ENCODE results near the gene RARB.

Gene RARB

GRCh38 chr3:25448750-25449692, 21.0 kb downstream of the RARB start:
- DNase-seq (ENCODE audit: low read depth): no peak

DNA sequence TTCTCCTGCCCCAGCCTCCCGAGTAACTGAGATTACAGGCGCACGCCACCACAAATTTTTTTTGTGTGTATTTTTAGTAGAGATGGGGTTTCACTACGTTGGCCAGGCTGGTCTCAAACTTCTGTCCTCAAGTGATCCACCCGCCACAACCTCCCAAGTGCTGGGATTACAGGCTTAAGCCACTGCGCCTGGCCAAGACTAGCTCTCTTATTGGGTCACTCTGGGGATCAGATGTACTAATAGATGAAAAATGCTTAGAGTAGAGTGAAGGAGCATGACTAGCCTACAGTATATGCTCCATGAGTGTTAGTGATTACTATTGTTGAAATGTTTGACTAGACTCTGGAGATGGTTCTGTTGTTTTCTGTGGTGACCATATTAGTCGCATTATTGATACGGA, 21.8 kb downstream of the RARB start:
- DNase-seq (ENCODE audit: low read depth): no peak

DNA sequence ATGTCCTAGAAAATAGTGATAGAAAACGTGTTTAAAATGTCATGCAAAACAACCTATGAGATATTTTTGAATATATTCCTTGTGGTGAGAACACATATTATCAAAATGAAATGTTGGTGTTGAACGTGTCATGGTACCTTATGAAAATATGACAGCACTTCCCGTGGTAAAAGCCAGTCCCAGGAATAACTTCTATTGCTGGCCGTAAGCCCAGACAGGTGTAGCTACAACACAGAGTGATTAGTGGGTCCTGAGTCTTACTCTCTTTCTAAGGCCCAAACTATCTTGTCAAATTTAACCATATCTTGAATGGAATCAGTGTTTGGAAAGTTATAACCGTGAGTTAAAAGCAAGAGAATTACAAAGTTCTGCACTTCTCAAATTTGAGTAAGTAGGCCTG, 24.1 kb downstream of the RARB start:
- no peak for DNase-seq (ENCODE audit: low read depth)

DNA sequence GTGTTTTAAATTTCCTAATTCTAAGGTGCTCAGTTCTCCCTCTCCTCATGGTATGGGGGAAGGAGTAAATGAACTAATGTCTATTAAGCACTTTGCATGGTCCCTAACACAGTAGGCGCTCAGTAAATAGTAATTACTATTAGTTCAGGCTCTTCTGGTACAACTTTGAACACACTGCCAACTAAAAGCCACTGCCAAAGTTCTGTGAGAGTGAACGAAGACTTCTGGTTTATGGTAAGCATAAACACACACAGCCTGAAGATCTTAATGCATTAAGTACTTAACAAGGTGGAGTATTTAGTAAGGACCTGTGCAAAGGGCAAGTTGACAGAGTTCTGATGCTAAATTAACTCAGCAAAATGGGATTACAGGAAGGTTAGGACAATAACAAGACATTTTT, 24.7 kb downstream of the RARB start:
- DNase-seq (ENCODE audit: low read depth): no peak

DNA sequence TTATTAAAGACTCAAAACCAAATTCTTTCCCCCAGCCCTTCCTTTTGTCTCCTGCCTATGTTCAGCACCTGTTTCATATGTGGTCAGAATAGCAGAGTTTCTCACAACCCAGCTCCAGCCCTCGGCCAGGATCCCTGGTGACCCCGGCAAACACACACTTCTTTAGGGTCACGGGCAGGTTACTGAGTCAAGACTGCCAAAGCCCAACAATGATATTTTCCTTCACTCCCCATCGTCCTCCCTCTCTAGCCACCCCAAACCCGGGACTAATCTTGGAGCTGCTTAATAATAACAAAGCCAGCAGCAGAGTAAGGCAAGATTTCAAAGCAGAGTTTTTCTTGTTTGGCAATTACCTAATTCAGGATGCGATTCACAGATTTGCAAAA, 25.5 kb downstream of the RARB start:
- no peak for DNase-seq (ENCODE audit: low read depth)

DNA sequence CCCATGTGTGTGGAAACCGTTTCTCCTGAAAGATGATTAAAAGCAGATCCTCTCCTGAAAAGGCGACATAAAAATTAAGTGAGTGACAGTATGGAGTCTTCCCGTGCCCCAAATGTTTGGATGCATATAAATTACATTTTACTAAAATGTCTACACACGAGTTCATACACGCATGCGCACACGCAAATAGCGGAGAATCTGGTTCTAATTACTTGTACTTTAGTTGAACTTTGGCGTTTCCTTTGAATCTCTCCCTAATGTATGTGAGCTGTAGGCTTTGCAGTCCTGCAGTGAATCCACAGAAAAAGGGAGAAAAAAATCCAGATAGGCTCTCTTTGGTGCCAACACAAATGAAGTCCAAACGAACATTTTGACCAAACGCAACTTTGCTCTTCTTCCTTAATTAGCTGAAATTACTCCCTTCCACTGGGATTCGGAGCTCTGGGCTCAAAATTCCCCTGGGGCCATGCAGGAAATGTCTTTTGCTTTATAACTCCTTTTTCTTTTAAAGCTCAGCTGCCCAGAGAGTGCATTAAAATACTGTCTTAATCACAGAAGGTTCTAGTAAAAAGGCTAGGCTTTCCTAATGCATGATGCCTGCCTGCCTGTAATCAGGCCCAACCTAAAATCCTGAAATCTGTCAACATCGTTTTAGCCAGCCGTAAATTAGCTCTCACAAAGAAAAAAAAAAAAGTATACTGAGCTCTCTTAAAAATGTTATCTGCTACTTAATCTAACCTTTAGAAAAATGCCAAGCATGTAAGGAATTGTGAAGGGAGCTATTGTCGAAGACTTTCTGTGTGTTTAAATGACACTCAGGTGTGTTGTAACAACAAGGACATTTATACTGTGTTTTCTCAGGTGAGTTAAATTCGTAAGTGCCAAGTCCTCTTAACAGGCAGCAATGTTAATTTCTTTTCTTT, 26.2 kb downstream of the RARB start:
- DNase-seq (ENCODE audit: low read depth): no peak

- DNase-seq (ENCODE audit: low read depth): no peak
Measured at GRCh38 chr3:25455441-25456132, 27.5 kb downstream of the RARB start.

- DNase-seq (ENCODE audit: low read depth): no peak
Measured at GRCh38 chr3:25456723-25457670, 28.9 kb downstream of the RARB start.

GRCh38 chr3:25457671-25458419, 29.8 kb downstream of the RARB start:
- DNase-seq (ENCODE audit: low read depth): no peak

DNA sequence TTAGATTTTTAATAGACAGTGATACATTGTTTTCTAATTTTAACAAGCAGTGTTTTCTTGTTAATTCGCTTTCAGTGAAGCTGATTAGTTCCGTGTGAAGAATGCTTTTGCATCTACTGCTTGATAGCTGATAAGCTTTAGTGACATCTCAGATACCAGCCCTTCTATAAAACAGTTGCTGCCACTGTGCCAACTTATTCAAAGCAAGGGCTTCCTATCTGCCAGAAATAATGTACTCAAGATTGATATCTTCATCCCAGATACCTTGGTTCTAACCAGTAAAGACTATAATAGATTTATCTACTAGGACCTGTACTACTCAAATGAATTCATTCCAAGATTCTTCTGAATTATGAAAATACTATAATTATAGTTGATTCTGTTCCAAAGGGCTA, 30.4 kb downstream of the RARB start:
- DNase-seq (ENCODE audit: low read depth): no peak

GRCh38 chr3:25460751-25461150, 32.7 kb downstream of the RARB start:
- no peak for DNase-seq (ENCODE audit: low read depth)

GRCh38 chr3:25461946-25462345, 33.9 kb downstream of the RARB start:
- no peak for DNase-seq (ENCODE audit: low read depth)

GRCh38 chr3:25462495-25462894, 34.4 kb downstream of the RARB start:
- DNase-seq (ENCODE audit: low read depth): no peak

DNA sequence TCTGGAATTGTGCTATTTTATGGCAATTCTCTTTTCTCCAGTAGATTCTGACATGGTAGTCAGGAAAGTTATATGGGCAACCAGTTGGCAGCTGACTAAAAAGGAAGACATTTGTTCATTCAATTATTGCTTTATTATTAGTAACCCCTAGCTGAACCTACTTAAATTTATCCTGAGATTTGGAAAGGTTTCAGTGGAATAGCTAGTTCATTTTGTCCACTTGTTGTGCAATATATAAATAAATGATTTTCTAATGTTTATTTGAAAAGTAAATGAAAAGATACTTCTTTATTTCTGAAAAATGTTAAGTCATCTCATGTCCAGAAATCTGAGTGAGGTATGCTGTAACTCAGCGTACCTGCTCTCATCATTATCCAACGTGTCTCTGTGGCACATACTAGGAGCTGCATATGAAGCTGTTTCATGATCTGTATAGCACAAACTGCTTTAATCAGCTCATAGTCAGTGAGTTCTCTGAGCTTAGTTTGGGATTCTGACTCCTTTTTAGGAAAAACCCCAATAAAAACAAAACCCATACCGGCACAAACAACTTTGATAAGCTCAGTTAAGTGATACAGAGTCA, 35.9 kb downstream of the RARB start:
- DNase-seq (ENCODE audit: low read depth): no peak

- no peak for DNase-seq (ENCODE audit: low read depth)
Measured at GRCh38 chr3:25465266-25465860, 37.3 kb downstream of the RARB start.

DNA sequence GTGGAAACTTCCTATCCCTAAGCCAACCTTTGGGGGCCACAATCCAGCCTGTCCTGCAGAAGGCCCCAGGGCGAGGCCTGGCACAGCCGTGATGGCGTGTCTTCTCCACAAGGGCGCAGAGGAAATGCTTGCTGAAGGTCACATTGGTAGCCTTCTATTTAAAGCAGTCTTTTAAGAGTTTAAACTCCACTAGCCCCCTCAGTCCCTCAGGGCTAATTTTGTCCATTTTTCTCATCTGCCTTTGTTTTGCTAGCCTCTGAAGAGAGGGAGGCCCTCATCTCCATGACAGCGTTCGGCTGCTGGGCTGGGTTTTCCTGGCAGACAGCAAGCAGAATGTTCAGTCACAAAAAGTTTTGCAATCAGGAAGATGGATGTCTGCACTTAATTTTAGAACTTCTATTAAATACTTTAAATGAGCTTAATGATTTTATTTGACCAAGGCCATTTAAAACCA, 40.8 kb downstream of the RARB start:
- DNase-seq (ENCODE audit: low read depth): no peak

DNA sequence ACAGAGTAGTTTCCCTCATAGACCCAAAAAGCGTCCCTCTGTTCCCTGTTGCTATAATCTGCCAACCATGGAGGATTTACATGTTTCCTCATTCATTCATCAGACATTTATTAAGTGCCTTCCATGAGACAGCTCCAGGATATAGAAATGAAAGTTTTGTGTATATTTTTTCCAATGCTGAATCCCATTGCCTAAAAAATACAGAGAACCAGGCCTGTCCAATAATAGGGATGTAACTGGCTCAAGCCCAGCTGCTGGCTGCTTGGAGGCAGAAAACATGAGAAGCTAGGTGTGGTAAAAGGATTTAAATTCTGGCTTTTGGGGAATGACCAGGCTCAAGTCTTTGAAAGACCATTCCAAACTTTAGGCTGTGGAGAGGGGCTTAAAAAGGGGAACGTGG, 41.5 kb downstream of the RARB start:
- DNase-seq (ENCODE audit: low read depth): no peak

DNA sequence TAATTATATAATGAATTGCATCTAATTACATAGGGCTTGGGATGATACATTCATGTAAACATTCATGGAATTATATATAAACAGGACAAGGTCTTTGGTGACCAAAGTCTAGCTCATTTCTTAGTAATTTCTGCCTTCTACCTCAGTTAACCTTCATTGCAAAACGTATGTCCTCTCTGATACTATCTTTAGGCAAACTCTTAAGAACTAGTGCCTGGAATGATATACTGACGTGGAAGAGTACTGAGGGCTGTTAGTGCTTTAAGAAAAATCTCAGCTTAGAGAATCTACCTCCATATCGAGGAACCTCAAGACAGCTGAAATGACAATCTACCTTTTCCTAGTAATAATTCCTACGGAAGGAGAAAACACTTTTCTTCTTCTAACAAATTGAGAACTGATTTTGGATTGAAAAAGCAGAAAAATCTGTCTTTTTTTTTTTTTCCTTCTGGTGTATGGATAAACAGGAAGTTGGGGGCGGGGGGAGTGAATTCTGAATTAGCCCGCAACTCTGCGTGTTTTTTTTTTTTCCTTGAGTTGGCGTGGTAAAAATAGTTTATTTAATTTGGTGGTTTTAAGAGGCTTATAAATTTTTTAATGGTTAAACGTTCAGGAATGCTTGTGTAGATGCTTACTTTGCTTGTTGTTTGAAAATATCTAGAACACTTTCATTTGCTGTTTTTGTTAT, 43.2 kb downstream of the RARB start:
- no peak for DNase-seq (ENCODE audit: low read depth)

DNA sequence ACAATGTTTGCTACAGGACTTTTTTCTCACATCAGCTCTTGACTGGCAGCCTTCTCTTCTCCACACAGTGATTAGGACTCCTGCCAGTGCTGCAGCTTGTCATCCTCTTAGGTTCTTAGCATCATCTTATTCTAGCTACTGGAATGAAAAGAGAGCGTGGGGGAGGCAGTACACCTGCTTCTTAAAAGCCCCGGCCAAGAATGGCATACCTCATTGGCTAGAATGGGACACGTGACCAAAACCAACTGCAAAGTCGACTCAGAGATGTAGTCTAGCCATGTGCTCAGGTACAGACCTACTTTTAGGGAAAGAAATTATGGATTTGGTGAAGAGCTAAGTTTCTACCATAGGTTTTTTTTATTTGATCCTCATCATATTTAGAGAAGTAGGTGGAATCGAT, 44.1 kb downstream of the RARB start:
- no peak for DNase-seq (ENCODE audit: low read depth)
